ENCODE data around the gene ZNF215. TPM values are rescaled to one million over a fixed set of nuclear protein-coding genes. Genes with fewer than 3 reads are reported as not detected.

The ZNF215 gene
- total and polyA plus RNA-seq, 10 donors: 0.26 to 8.4 (median 3.6) TPM

GRCh38 chr11:6992457-6993417 lies 66.5 kb downstream of the ZNF215 start:
- WGBS, 5 donors: 67 to 80% (median 68%) methylated on average over 11 of the region's 11 CpGs
- no peaks in the 10 kb centered on the region for H3K9me3 ChIP-seq
- TF ChIP-seq POLR2A (IDR thresholded peaks at IDR 0.05) (no peak), CTCF (IDR thresholded peaks at IDR 0.05 in 8 of 11, conservative IDR thresholded peaks at IDR 0.05 in 3 of 11) (no peak), POLR2AphosphoS5 (IDR thresholded peaks at IDR 0.05) (no peak)
- H3K27me3 ChIP-seq (replicated peaks in 1 of 7): no peaks in the 10 kb centered on the region
- no peak for DNase-seq
- H3K36me3 ChIP-seq: no peaks in the 10 kb centered on the region
- H3K4me1 ChIP-seq: no peaks in the 10 kb centered on the region
- H3K4me3 ChIP-seq: no peak overlapping the region
- intact Hi-C loops (cut with DNase I; ENCODE audit: low total_unique reads): no loop called here
- H3K27ac ChIP-seq: no peak overlapping the region

- no peaks in the 10 kb centered on the region for H3K4me1 ChIP-seq
- no peak for DNase-seq
- no peaks in the 10 kb centered on the region for H3K9me3 ChIP-seq
- intact Hi-C loops (cut with DNase I; ENCODE audit: low total_unique reads): no loop called here
- H3K27ac ChIP-seq: no peak overlapping the region
- no peak overlapping the region for H3K4me3 ChIP-seq
- no peaks in the 10 kb centered on the region for H3K36me3 ChIP-seq
- no peaks in the 10 kb centered on the region for H3K27me3 ChIP-seq (replicated peaks in 1 of 7)
- TF ChIP-seq CTCF (IDR thresholded peaks at IDR 0.05 in 8 of 11, conservative IDR thresholded peaks at IDR 0.05 in 3 of 11) (no peak), POLR2A (IDR thresholded peaks at IDR 0.05) (no peak), POLR2AphosphoS5 (IDR thresholded peaks at IDR 0.05) (no peak)
Observed at GRCh38 chr11:6995703-6996102, 69.5 kb downstream of the ZNF215 start.

GRCh38 chr11:7004482-7004881 lies 78.3 kb downstream of the ZNF215 start:
- no peak for TF ChIP-seq POLR2A (IDR thresholded peaks at IDR 0.05)
- no peak for TF ChIP-seq POLR2AphosphoS5 (IDR thresholded peaks at IDR 0.05)
- Histone ChIP-seq H3K27me3 (replicated peaks in 1 of 7) (no peaks in the 10 kb centered on the region), H3K9me3 (no peaks in the 10 kb centered on the region), H3K36me3 (no peaks in the 10 kb centered on the region), H3K4me1 (no peaks in the 10 kb centered on the region), H3K4me3 (no peak overlapping the region), H3K27ac (no peak overlapping the region)
- 39 to 59% (median 48%) methylated on average over 3 of the region's 3 CpGs for WGBS, 5 donors
- intact Hi-C loops (cut with DNase I; ENCODE audit: low total_unique reads): no loop called here
- no peak for DNase-seq

Other genes with a start within 250 kb of the ZNF215 start
- gene MRPL17, start 243.1 kb upstream of the ZNF215 start, total RNA-seq: 10 to 100 TPM; 31.1 to 74.7 (median 41.1) TPM
- 10 to 100 TPM; 41.7 to 70.2 (median 52.9) TPM for gene MRPL17, start 243.1 kb upstream of the ZNF215 start, polyA plus RNA-seq
- under 1 TPM in 5 of 7 donors, not detected in 2; 0.15 to 0.34 (median 0.20) TPM for gene OR2AG2, start 154.4 kb upstream of the ZNF215 start, total RNA-seq
- under 1 TPM in 1 of 3 donors, not detected in 2; 0.03 TPM for gene OR2AG2, start 154.4 kb upstream of the ZNF215 start, polyA plus RNA-seq
- gene OR2AG1, start 143.4 kb upstream of the ZNF215 start, total RNA-seq: under 1 TPM in 2 of 7 donors, not detected in 5; 0.20 to 0.26 TPM
- gene OR2AG1, start 143.4 kb upstream of the ZNF215 start, polyA plus RNA-seq: not detected
- gene OR6A2, start 126.7 kb upstream of the ZNF215 start, total RNA-seq: under 1 TPM; 0.07 to 0.85 (median 0.39) TPM
- gene OR6A2, start 126.7 kb upstream of the ZNF215 start, polyA plus RNA-seq: not detected
- gene OR10A5, start 80.7 kb upstream of the ZNF215 start, total RNA-seq: not detected
- gene OR10A5, start 80.7 kb upstream of the ZNF215 start, polyA plus RNA-seq: not detected
- not detected for gene OR10A2, start 63.4 kb upstream of the ZNF215 start, total RNA-seq
- not detected for gene OR10A2, start 63.4 kb upstream of the ZNF215 start, polyA plus RNA-seq
- not detected for gene OR10A4, start 49.8 kb upstream of the ZNF215 start, total RNA-seq
- gene OR10A4, start 49.8 kb upstream of the ZNF215 start, polyA plus RNA-seq: not detected
- gene OR2D2, start 33.9 kb upstream of the ZNF215 start, total RNA-seq: under 1 TPM in 4 of 7 donors, not detected in 3; 0.43 to 0.94 (median 0.58) TPM
- gene OR2D2, start 33.9 kb upstream of the ZNF215 start, polyA plus RNA-seq: not detected
- gene OR2D3, start 5.4 kb upstream of the ZNF215 start, total RNA-seq: not detected
- gene OR2D3, start 5.4 kb upstream of the ZNF215 start, polyA plus RNA-seq: not detected
- 1 to 10 TPM in 2 of 7 donors, under 1 TPM in 4, not detected in 1; 0.34 to 1.5 (median 0.67) TPM for gene ZNF214, start 93.9 kb downstream of the ZNF215 start, total RNA-seq
- under 1 TPM; 0.06 to 0.29 (median 0.11) TPM for gene ZNF214, start 93.9 kb downstream of the ZNF215 start, polyA plus RNA-seq
- gene NLRP14, start 94.1 kb downstream of the ZNF215 start, total RNA-seq: 1 to 10 TPM in 2 of 7 donors, under 1 TPM in 5; 0.17 to 1.5 (median 0.28) TPM
- under 1 TPM in 1 of 3 donors, not detected in 2; 0.02 TPM for gene NLRP14, start 94.1 kb downstream of the ZNF215 start, polyA plus RNA-seq
- gene RBMXL2, start 162.6 kb downstream of the ZNF215 start, total RNA-seq: under 1 TPM in 4 of 7 donors, not detected in 3; 0.20 to 0.52 (median 0.45) TPM
- not detected for gene RBMXL2, start 162.6 kb downstream of the ZNF215 start, polyA plus RNA-seq